Fibroblast of lung (primary cell): Measurements from ENCODE around the gene RAB25. TPM values are rescaled to one million over a fixed set of nuclear protein-coding genes. Genes with fewer than 3 reads are reported as not detected.

ENCODE experiments used
- DNase-seq, 2 donors: peaks; one replicate each; pipeline versions ENCODE4 v3.0.0 to v3.0.0-alpha.2; 2010; ENCODE audit warnings: low read depth in 2 of 2
- H2AFZ ChIP-seq: 2 replicates; pipeline ENCODE4 v1.5.1; 2012; ENCODE audit warnings: low read length, control low read depth, inconsistent platforms
- H3K27ac ChIP-seq: 2 replicates; pipeline ENCODE4 v1.5.1; 2011; ENCODE audit warnings: low read length, control low read depth; ENCODE audit not compliant: insufficient read depth
- H3K27me3 ChIP-seq: 2 replicates; pipeline ENCODE4 v1.5.1; 2011; ENCODE audit warnings: mild to moderate bottlenecking, low read length; ENCODE audit not compliant: control insufficient read depth, insufficient read depth
- H3K36me3 ChIP-seq: 2 replicates; pipeline ENCODE4 v1.5.1; 2011; ENCODE audit warnings: low read length; ENCODE audit not compliant: control insufficient read depth, insufficient read depth
- H3K4me1 ChIP-seq: 2 replicates; pipeline ENCODE4 v1.5.1; 2011; ENCODE audit warnings: low read length; ENCODE audit not compliant: control insufficient read depth, insufficient read depth; ENCODE audit errors: extremely low read depth
- H3K4me2 ChIP-seq: 2 replicates; pipeline ENCODE4 v1.5.1; 2011; ENCODE audit warnings: low read length, control low read depth; ENCODE audit not compliant: insufficient read depth; ENCODE audit errors: extremely low read depth
- H3K4me3 ChIP-seq, 4 experiments: fragments of 200-600 bp in 1 of 4; sonication (generic) in 1 of 4; replicated peaks in 1 of 4; 2 replicates each; pipeline ENCODE4 v1.5.1; 2011 to 2016; ENCODE audit warnings: low read length in 4 of 4, low read depth in 3 of 4, mild to moderate bottlenecking in 3 of 4, control low read depth in 2 of 4, inconsistent platforms in 1 of 4, mixed read lengths in 1 of 4; ENCODE audit not compliant: insufficient read depth in 1 of 4; ENCODE audit errors: control extremely low read depth in 1 of 4
- H3K79me2 ChIP-seq: 2 replicates; pipeline ENCODE4 v1.5.1; 2012; ENCODE audit warnings: mild to moderate bottlenecking, low read length, inconsistent platforms; ENCODE audit not compliant: control insufficient read depth, insufficient read depth
- H3K9ac ChIP-seq: 2 replicates; pipeline ENCODE4 v1.5.1; 2011; ENCODE audit warnings: mild to moderate bottlenecking, low read length, control low read depth; ENCODE audit not compliant: insufficient read depth
- H3K9me3 ChIP-seq: 2 replicates; pipeline ENCODE4 v1.5.1; 2012; ENCODE audit warnings: low read depth, low read length; ENCODE audit not compliant: control insufficient read depth, insufficient read depth
- H4K20me1 ChIP-seq: 2 replicates; pipeline ENCODE4 v1.5.1; 2011; ENCODE audit warnings: low read length; ENCODE audit not compliant: control insufficient read depth, insufficient read depth; ENCODE audit errors: extremely low read depth
- EZH2 ChIP-seq: IDR thresholded peaks from 2 replicates; pipeline ENCODE4 v1.5.1; 2012; ENCODE audit warnings: low read length, control low read depth, mild to moderate bottlenecking; ENCODE audit errors: missing control alignments
- polyA plus RNA-seq, 2 donors: library from polyadenylated mRNA; depleted of rRNA in 1 of 2; stranded (reverse) in 1 of 2; unstranded in 1 of 2; fragments of >200 nt; gene quantifications; 2 replicates each; pipeline ENCODE4 v1.2.1, GENCODE V29; 2011 to 2012; ENCODE audit warnings: missing spikeins in 1 of 2
- total RNA-seq: library from RNA; depleted of rRNA; stranded (reverse); fragments of >200 nt; gene quantifications from 2 replicates; pipeline ENCODE4 v1.2.1, GENCODE V29; 2014
- TF ChIP-seq, protein P1 (sequence below), 2 donors: IDR thresholded peaks in 1 of 2; conservative IDR thresholded peaks in 1 of 2; 1 replicate in 1 of 2; 2 replicates in 1 of 2; pipeline ENCODE4 v1.5.1; 2011 to 2012; ENCODE audit warnings: low read length in 2 of 2, control low read depth in 1 of 2, inconsistent platforms in 1 of 2, low read depth in 1 of 2, mild to moderate bottlenecking in 1 of 2

Gene RAB25
- total and polyA plus RNA-seq, 2 donors (not counting 1 experiment from before 2014, with no cell fraction given) = not detected

GRCh38 chr1:156073740-156074139, 12.8 kb downstream of the RAB25 start:
- Histone ChIP-seq H3K36me3 (peaks cover 2% of the 10 kb centered on the region), H3K9me3 (no peaks in the 10 kb centered on the region), H3K4me3 (no peak overlapping the region), H3K79me2 (no peaks in the 10 kb centered on the region), H2AFZ (no peak overlapping the region), H3K27me3 (no peaks in the 10 kb centered on the region), H3K27ac (no peak overlapping the region), H3K4me2 (no peak overlapping the region), H3K9ac (no peak overlapping the region), H3K4me1 (no peaks in the 10 kb centered on the region), H4K20me1 (no peaks in the 10 kb centered on the region)
- TF ChIP-seq, protein P1, sequence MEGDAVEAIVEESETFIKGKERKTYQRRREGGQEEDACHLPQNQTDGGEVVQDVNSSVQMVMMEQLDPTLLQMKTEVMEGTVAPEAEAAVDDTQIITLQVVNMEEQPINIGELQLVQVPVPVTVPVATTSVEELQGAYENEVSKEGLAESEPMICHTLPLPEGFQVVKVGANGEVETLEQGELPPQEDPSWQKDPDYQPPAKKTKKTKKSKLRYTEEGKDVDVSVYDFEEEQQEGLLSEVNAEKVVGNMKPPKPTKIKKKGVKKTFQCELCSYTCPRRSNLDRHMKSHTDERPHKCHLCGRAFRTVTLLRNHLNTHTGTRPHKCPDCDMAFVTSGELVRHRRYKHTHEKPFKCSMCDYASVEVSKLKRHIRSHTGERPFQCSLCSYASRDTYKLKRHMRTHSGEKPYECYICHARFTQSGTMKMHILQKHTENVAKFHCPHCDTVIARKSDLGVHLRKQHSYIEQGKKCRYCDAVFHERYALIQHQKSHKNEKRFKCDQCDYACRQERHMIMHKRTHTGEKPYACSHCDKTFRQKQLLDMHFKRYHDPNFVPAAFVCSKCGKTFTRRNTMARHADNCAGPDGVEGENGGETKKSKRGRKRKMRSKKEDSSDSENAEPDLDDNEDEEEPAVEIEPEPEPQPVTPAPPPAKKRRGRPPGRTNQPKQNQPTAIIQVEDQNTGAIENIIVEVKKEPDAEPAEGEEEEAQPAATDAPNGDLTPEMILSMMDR (conservative IDR thresholded peaks at IDR 0.05 in 1 of 2, IDR thresholded peaks at IDR 0.05 in 1 of 2; ENCODE audit: low read depth in 1 of 2, low read length in 2 of 2) = no peak
- no peak for TF ChIP-seq EZH2
- DNase-seq = no peak

- Histone ChIP-seq H2AFZ (no peak overlapping the region), H3K4me3 (no peak overlapping the region), H3K36me3 (peaks cover 2% of the 10 kb centered on the region), H3K4me2 (no peak overlapping the region), H3K79me2 (no peaks in the 10 kb centered on the region), H3K4me1 (no peaks in the 10 kb centered on the region), H3K27ac (no peak overlapping the region), H3K9me3 (no peaks in the 10 kb centered on the region), H4K20me1 (no peaks in the 10 kb centered on the region), H3K27me3 (no peaks in the 10 kb centered on the region), H3K9ac (no peak overlapping the region)
- DNase-seq = no peak
- TF ChIP-seq, protein P1 (conservative IDR thresholded peaks at IDR 0.05 in 1 of 2, IDR thresholded peaks at IDR 0.05 in 1 of 2; ENCODE audit: low read depth in 1 of 2, low read length in 2 of 2) = no peak
- TF ChIP-seq EZH2 = no peak
Observed at GRCh38 chr1:156074661-156075060, 13.7 kb downstream of the RAB25 start.

DNA sequence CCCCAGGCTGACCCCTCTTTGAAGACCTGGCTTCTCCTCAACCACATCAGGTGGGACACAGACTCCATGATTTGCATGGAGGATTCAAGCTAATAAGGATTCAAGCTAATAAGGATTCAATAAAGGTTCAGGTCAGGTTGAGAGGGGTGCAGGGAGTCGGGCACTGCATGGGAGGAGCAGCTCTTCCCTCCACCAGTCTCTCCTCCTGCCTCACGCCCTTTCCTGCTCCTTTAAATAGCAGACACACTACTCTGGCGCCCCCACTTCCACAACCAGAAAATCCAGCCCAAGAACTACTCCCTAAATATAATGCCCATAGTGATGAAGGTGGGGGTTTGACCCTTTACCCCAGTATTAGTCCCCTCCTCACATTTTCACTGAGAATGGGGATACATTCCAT, 14.2 kb downstream of the RAB25 start:
- Histone ChIP-seq H4K20me1 (no peaks in the 10 kb centered on the region), H3K4me1 (no peaks in the 10 kb centered on the region), H3K4me3 (no peak overlapping the region), H3K9me3 (no peaks in the 10 kb centered on the region), H2AFZ (no peak overlapping the region), H3K79me2 (no peaks in the 10 kb centered on the region), H3K36me3 (peaks cover 2% of the 10 kb centered on the region), H3K27me3 (no peaks in the 10 kb centered on the region), H3K9ac (no peak overlapping the region), H3K27ac (no peak overlapping the region), H3K4me2 (no peak overlapping the region)
- no peak for DNase-seq
- no peak for TF ChIP-seq EZH2
- TF ChIP-seq, protein P1 (conservative IDR thresholded peaks at IDR 0.05 in 1 of 2, IDR thresholded peaks at IDR 0.05 in 1 of 2; ENCODE audit: low read depth in 1 of 2, low read length in 2 of 2) = no peak
